ENCODE results near the gene FGF22. TPM values are rescaled to one million over a fixed set of nuclear protein-coding genes. Genes with fewer than 3 reads are reported as not detected.

Gene FGF22
- total RNA-seq, 1 experiment from 2014 or later: not detected

DNA sequence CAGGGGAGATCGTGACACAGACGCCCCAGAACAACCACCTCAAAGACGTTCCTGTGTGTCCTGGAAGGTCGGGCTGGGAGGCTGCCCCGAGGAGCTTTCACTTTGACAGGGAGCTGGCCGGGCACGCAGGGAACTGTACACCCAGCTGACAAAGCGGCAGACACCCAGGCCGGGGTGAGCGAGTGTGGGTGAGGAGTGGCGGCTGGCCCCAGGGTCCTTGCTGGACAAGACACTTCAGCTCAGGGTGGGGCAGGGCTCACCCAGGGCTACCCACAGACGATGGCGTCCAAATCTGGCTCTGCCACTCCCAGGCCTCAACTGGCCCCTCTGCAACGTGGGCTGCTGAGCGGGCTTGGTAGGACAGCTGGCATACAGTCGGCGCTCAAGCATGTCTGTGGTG lies 2.0 kb downstream of the FGF22 start:
- Histone ChIP-seq H3K27ac (ENCODE audit: low read length) (no peak overlapping the region), H3K9me3 (ENCODE audit: low read length) (no peaks in the 10 kb centered on the region), H3K4me3 (ENCODE audit: low read length) (no peak overlapping the region), H4K20me1 (ENCODE audit: insufficient read depth, low read depth, low read length) (peaks cover 26% of the 10 kb centered on the region; the same call in 1 of the 2 replicates), H3K36me3 (ENCODE audit: insufficient read depth, low read length) (no peaks in the 10 kb centered on the region), H3K4me2 (ENCODE audit: low read depth, low read length, poor library complexity, severe bottlenecking) (no peak overlapping the region), H3K9me2 (replicated peaks; ENCODE audit: insufficient read depth, low read length) (no peaks in the 10 kb centered on the region), H3K4me1 (ENCODE audit: low read length) (peaks cover 18% of the 10 kb centered on the region), H3K79me2 (ENCODE audit: low read length) (no peaks in the 10 kb centered on the region), H3K9ac (ENCODE audit: low read length) (no peak overlapping the region), H2AFZ (ENCODE audit: low read length) (no peak overlapping the region), H3K27me3 (ENCODE audit: low read length) (no peaks in the 10 kb centered on the region)
- no peak for DNase-seq

DNA sequence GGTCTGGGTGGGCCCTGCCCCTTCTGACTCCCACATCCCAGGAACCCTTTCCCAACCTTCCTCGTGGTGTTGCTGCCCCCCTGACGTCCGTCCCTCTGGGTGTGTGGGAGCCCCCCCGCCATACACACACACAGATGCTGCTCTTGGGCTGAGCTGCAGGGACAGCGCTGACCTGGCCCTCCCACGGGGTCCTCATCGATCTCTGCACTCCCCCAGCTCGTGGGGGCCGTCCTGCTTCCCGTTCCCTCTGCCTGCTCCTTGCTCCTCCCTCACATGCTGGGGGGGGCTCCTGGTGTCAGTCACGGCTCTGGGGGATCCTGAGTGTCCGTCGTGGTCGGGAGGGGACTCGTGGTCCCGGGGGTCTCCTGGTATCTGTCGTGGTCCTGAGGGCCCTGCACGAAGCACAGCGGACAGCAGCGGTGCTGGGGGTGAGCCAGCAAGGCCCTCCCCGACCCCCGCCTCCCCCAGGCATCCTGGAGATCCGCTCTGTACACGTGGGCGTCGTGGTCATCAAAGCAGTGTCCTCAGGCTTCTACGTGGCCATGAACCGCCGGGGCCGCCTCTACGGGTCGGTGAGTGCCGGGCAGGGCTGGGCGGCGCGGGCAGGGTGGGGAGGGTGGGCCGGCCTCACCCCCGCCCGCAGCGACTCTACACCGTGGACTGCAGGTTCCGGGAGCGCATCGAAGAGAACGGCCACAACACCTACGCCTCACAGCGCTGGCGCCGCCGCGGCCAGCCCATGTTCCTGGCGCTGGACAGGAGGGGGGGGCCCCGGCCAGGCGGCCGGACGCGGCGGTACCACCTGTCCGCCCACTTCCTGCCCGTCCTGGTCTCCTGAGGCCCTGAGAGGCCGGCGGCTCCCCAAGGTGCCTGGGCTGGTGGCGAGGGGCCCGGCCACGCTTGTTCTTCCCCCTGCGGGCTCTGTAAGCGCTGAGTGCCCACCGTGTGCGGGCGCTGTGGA lies 3.4 kb downstream of the FGF22 start:
- Histone ChIP-seq H3K36me3 (ENCODE audit: insufficient read depth, low read length) (no peaks in the 10 kb centered on the region), H3K9me3 (ENCODE audit: low read length) (no peaks in the 10 kb centered on the region), H3K4me2 (ENCODE audit: low read depth, low read length, poor library complexity, severe bottlenecking) (no peak overlapping the region), H3K9ac (ENCODE audit: low read length) (no peak overlapping the region), H3K4me1 (ENCODE audit: low read length) (peaks cover 18% of the 10 kb centered on the region), H3K27me3 (ENCODE audit: low read length) (no peaks in the 10 kb centered on the region), H3K4me3 (ENCODE audit: low read length) (no peak overlapping the region), H3K9me2 (replicated peaks; ENCODE audit: insufficient read depth, low read length) (no peaks in the 10 kb centered on the region), H2AFZ (ENCODE audit: low read length) (no peak overlapping the region), H4K20me1 (ENCODE audit: insufficient read depth, low read depth, low read length) (peaks cover 26% of the 10 kb centered on the region; the same call in 1 of the 2 replicates), H3K27ac (ENCODE audit: low read length) (no peak overlapping the region), H3K79me2 (ENCODE audit: low read length) (no peaks in the 10 kb centered on the region)
- no peak for DNase-seq

DNA sequence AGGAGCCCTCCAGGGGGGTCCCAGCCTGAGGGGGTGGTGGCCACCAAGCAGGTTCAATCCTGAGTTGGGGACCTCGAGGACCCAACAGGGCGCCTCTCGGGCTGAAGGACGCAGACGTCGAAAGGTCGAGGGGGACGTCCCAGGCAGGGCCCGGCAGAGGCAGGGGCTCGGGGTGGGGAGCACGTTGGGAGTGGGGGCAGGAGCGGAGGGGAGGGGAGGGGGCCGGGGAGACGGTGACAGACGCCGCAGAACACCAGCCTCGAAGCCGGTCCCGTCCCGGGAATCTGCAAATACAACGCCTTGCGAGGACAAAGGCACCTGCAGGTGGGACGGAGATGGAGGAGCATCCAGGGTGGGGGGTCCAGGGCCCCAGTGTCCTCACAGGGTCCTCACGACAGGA lies 4.1 kb downstream of the FGF22 start:
- no peak overlapping the region for H3K4me3 ChIP-seq (ENCODE audit: low read length)
- no peak for DNase-seq

DNA sequence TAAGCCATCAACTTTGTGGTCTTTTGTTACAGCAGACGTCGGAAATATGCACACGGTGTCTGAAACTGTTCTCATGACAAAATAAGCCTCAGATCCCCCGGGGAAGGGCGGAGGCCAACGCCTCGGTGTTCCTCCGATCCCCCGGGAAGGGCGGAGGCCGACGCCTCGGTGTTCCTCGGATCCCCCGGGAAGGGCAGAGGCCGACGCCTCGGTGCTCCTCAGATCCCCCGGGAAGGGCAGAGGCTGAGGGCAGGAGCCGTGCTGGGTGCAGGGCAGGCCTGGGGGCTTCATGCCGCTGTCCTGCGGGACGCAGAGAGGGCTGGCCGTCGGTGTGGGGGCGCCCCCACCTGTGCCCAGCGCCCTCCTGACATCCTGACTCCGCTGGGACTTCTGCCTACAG lies 4.7 kb downstream of the FGF22 start:
- Histone ChIP-seq H3K9me2 (replicated peaks; ENCODE audit: insufficient read depth, low read length) (no peaks in the 10 kb centered on the region), H3K4me3 (ENCODE audit: low read length) (no peak overlapping the region), H3K27me3 (ENCODE audit: low read length) (no peaks in the 10 kb centered on the region), H2AFZ (ENCODE audit: low read length) (no peak overlapping the region), H3K27ac (ENCODE audit: low read length) (no peak overlapping the region), H3K4me1 (ENCODE audit: low read length) (peaks cover 15% of the 10 kb centered on the region), H4K20me1 (ENCODE audit: insufficient read depth, low read depth, low read length) (peaks cover 17% of the 10 kb centered on the region; the same call in 1 of the 2 replicates), H3K9me3 (ENCODE audit: low read length) (no peaks in the 10 kb centered on the region), H3K79me2 (ENCODE audit: low read length) (no peaks in the 10 kb centered on the region), H3K36me3 (ENCODE audit: insufficient read depth, low read length) (no peaks in the 10 kb centered on the region), H3K4me2 (ENCODE audit: low read depth, low read length, poor library complexity, severe bottlenecking) (no peak overlapping the region), H3K9ac (ENCODE audit: low read length) (no peak overlapping the region)
- no peak for DNase-seq

More for the DNA sequence above, 4.1 kb downstream of the FGF22 start:
- H3K27ac ChIP-seq (ENCODE audit: low read length): no peak overlapping the region
- no peak overlapping the region for H3K9ac ChIP-seq (ENCODE audit: low read length)
- H3K9me2 ChIP-seq (replicated peaks; ENCODE audit: insufficient read depth, low read length): no peaks in the 10 kb centered on the region
- peaks cover 21% of the 10 kb centered on the region; the same call in 1 of the 2 replicates for H4K20me1 ChIP-seq (ENCODE audit: insufficient read depth, low read depth, low read length)
- no peaks in the 10 kb centered on the region for H3K27me3 ChIP-seq (ENCODE audit: low read length)
- no peaks in the 10 kb centered on the region for H3K36me3 ChIP-seq (ENCODE audit: insufficient read depth, low read length)
- no peak overlapping the region for H3K4me2 ChIP-seq (ENCODE audit: low read depth, low read length, poor library complexity, severe bottlenecking)
- no peaks in the 10 kb centered on the region for H3K79me2 ChIP-seq (ENCODE audit: low read length)
- peaks cover 18% of the 10 kb centered on the region for H3K4me1 ChIP-seq (ENCODE audit: low read length)
- no peaks in the 10 kb centered on the region for H3K9me3 ChIP-seq (ENCODE audit: low read length)
- H2AFZ ChIP-seq (ENCODE audit: low read length): no peak overlapping the region

DNA sequence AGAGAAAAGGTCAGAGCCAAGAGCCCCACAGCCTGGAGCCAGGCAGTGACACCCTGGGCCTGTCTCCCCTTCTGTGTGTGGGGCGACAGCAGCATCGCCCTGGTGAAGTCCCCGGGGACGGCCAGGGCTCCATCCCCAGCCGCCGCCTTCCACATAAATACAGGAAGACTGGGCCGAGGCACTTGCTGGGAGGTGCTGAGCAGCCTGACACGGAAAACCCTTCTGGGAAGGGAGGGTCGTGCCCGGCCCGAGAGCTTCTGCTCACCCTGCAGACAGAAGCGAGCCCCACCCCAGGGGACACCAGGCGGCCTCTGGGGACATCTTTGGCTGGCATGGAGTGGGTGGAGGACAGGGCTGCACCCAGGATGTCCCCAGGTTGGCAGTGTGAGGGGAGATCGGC lies 5.1 kb downstream of the FGF22 start:
- no peaks in the 10 kb centered on the region for H3K27me3 ChIP-seq (ENCODE audit: low read length)
- no peaks in the 10 kb centered on the region for H3K36me3 ChIP-seq (ENCODE audit: insufficient read depth, low read length)
- peaks cover 20% of the 10 kb centered on the region; the same call in 1 of the 2 replicates for H4K20me1 ChIP-seq (ENCODE audit: insufficient read depth, low read depth, low read length)
- peak; percentile 53 for DNase-seq
- no peak overlapping the region for H3K27ac ChIP-seq (ENCODE audit: low read length)
- no peak overlapping the region for H3K9ac ChIP-seq (ENCODE audit: low read length)
- H3K4me3 ChIP-seq (ENCODE audit: low read length): no peak overlapping the region
- no peaks in the 10 kb centered on the region for H3K79me2 ChIP-seq (ENCODE audit: low read length)
- no peak overlapping the region for H3K4me2 ChIP-seq (ENCODE audit: low read depth, low read length, poor library complexity, severe bottlenecking)
- H3K4me1 ChIP-seq (ENCODE audit: low read length): peaks cover 14% of the 10 kb centered on the region
- H3K9me2 ChIP-seq (replicated peaks; ENCODE audit: insufficient read depth, low read length): no peaks in the 10 kb centered on the region
- H2AFZ ChIP-seq (ENCODE audit: low read length): no peak overlapping the region
- no peaks in the 10 kb centered on the region for H3K9me3 ChIP-seq (ENCODE audit: low read length)

DNA sequence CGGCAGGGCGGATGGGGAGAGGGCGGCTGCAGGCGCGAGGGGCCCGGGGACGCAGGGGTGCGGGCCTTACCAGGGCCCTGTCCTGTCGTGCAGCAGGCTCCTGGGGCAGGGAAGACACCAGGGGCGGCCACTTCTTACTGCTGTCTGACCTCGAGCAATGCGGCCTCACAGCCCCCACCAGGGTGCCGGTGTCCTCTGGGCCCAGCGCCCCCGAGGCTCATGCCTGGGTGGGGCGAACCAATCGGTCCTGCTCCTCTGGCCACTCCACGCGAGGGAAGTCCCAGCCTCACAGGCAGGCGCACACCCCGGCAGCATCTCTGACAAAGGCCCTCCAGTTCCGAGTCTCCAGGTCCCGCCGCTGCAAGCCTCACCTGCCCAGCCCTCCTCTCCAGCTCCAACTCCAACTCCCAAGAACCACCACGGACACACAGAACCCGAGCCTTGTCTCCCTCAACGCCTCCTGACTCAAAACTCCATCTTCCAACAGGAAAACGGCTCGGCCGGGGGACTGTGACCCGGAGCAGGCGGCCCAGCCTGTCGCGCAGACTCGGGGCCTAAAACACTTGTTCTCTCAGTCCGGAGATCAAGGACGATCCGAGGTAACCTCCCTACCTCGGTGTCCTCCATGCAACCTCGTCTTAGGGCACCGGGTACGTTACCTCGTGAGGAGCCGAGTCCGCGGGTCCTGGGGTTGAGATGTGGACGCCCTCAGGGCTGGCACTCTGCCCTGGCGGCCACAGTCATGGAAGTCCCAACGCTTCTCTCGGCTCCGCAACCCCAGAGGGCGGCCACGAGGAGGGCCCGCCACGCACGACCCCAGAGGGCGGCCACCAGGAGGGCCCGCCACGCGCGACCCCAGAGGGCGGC lies 6.5 kb downstream of the FGF22 start:
- Histone ChIP-seq H3K36me3 (ENCODE audit: insufficient read depth, low read length) (no peaks in the 10 kb centered on the region), H4K20me1 (ENCODE audit: insufficient read depth, low read depth, low read length) (0 out of 2 replicates have a peak, but pooled peaks cover 8% of the 10 kb centered on the region), H3K9ac (ENCODE audit: low read length) (no peak overlapping the region), H3K4me2 (ENCODE audit: low read depth, low read length, poor library complexity, severe bottlenecking) (no peak overlapping the region), H3K9me3 (ENCODE audit: low read length) (no peaks in the 10 kb centered on the region), H3K27ac (ENCODE audit: low read length) (no peak overlapping the region), H3K4me1 (ENCODE audit: low read length) (peaks cover 10% of the 10 kb centered on the region), H3K9me2 (replicated peaks; ENCODE audit: insufficient read depth, low read length) (no peaks in the 10 kb centered on the region), H2AFZ (ENCODE audit: low read length) (no peak overlapping the region), H3K79me2 (ENCODE audit: low read length) (no peaks in the 10 kb centered on the region), H3K27me3 (ENCODE audit: low read length) (no peaks in the 10 kb centered on the region), H3K4me3 (ENCODE audit: low read length) (no peak overlapping the region)
- no peak for DNase-seq

DNA sequence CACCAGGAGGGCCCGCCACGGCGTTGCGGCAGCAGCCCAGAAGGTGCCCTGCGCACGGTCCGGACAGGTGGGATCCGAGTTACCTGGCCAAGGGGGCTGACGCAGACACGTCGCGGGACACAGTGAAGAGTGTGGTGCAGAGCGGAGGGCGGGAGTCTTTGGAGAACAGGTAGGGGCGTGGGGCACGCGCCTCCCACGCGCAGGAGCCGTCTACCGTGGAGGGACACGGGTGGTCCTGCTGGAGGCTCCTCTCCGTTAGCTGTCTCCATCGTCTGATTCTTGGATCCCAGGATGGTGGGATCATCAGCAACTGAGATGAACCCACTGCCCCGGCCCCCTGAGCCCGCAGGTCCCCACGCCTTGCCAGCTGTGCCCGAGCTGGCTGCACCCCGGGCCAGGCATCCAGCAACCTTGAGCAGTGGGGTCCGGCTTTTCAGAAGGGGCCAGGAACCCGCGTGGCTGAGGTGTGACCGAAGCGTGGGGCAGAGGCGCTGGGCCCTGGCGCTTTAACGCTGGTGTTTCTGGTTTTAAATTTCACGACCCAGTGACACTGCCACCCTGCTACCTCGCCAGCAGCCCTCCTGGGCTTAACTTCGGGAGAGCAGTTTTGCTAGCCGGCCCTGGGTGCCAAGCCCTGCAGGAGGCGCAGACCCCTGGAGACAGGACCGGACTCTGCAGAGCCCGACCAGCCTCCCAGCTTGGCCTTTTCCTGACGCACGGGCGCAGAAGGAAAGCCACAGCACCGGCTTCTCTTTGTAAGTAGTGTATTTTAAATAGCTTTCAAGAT lies 7.3 kb downstream of the FGF22 start:
- 0 out of 2 replicates have a peak, but pooled peaks cover 8% of the 10 kb centered on the region for H4K20me1 ChIP-seq (ENCODE audit: insufficient read depth, low read depth, low read length)

More for the DNA sequence above, 7.3 kb downstream of the FGF22 start:
- no peak for DNase-seq
- H3K4me2 ChIP-seq (ENCODE audit: low read depth, low read length, poor library complexity, severe bottlenecking): no peak overlapping the region
- no peaks in the 10 kb centered on the region for H3K9me3 ChIP-seq (ENCODE audit: low read length)
- no peak overlapping the region for H2AFZ ChIP-seq (ENCODE audit: low read length)
- no peak overlapping the region for H3K4me3 ChIP-seq (ENCODE audit: low read length)
- no peak overlapping the region for H3K27ac ChIP-seq (ENCODE audit: low read length)
- H3K9ac ChIP-seq (ENCODE audit: low read length): no peak overlapping the region
- no peaks in the 10 kb centered on the region for H3K9me2 ChIP-seq (replicated peaks; ENCODE audit: insufficient read depth, low read length)
- H3K4me1 ChIP-seq (ENCODE audit: low read length): peaks cover 10% of the 10 kb centered on the region
- no peaks in the 10 kb centered on the region for H3K36me3 ChIP-seq (ENCODE audit: insufficient read depth, low read length)
- H3K79me2 ChIP-seq (ENCODE audit: low read length): peaks cover 3% of the 10 kb centered on the region; the same call in 1 of the 2 replicates
- H3K27me3 ChIP-seq (ENCODE audit: low read length): no peaks in the 10 kb centered on the region

Measured in Karpas-422 (cell line).